Measurements from ENCODE around the gene CAMTA1. TPM values are rescaled to one million over a fixed set of nuclear protein-coding genes. Genes with fewer than 3 reads are reported as not detected.

Gene CAMTA1
- total RNA-seq, 1 experiment from 2014 or later: 50.3 TPM

GRCh38 chr1:7298145-7298544, 512.9 kb downstream of the CAMTA1 start:
- TF ChIP-seq, protein P1, sequence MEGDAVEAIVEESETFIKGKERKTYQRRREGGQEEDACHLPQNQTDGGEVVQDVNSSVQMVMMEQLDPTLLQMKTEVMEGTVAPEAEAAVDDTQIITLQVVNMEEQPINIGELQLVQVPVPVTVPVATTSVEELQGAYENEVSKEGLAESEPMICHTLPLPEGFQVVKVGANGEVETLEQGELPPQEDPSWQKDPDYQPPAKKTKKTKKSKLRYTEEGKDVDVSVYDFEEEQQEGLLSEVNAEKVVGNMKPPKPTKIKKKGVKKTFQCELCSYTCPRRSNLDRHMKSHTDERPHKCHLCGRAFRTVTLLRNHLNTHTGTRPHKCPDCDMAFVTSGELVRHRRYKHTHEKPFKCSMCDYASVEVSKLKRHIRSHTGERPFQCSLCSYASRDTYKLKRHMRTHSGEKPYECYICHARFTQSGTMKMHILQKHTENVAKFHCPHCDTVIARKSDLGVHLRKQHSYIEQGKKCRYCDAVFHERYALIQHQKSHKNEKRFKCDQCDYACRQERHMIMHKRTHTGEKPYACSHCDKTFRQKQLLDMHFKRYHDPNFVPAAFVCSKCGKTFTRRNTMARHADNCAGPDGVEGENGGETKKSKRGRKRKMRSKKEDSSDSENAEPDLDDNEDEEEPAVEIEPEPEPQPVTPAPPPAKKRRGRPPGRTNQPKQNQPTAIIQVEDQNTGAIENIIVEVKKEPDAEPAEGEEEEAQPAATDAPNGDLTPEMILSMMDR (IDR thresholded peaks at IDR 0.05; ENCODE audit: unreplicated experiment): no peak
- no TSS peak for BruUV-seq (replicated peaks)
- no peak for DNase-seq
- no peak overlapping the region for H3K4me3 Mint-ChIP-seq (ENCODE audit: low read depth, unreplicated experiment)
- intact Hi-C loops (cut with micrococcal nuclease; ENCODE audit: unreplicated experiment): no loop called here
- no peak overlapping the region for H3K27ac Mint-ChIP-seq (ENCODE audit: unreplicated experiment)
- peaks cover 4% of the 10 kb centered on the region for H3K9me3 Mint-ChIP-seq (ENCODE audit: low read depth, unreplicated experiment)
- CTCF ChIA-PET: no interaction called here
- H3K27me3 Mint-ChIP-seq (ENCODE audit: unreplicated experiment): no peaks in the 10 kb centered on the region
- peaks cover 34% of the 10 kb centered on the region for H3K4me1 Mint-ChIP-seq (ENCODE audit: low read depth, unreplicated experiment)
- no peaks in the 10 kb centered on the region for H3K36me3 Mint-ChIP-seq (ENCODE audit: insufficient read depth, unreplicated experiment)

- no TSS peak for BruUV-seq (replicated peaks)
- Mint-ChIP-seq H3K27ac (ENCODE audit: unreplicated experiment) (no peak overlapping the region), H3K27me3 (ENCODE audit: unreplicated experiment) (no peaks in the 10 kb centered on the region), H3K36me3 (ENCODE audit: insufficient read depth, unreplicated experiment) (no peaks in the 10 kb centered on the region), H3K9me3 (ENCODE audit: low read depth, unreplicated experiment) (peaks cover 4% of the 10 kb centered on the region), H3K4me3 (ENCODE audit: low read depth, unreplicated experiment) (no peak overlapping the region), H3K4me1 (ENCODE audit: low read depth, unreplicated experiment) (peaks cover 39% of the 10 kb centered on the region)
- DNase-seq: no peak
- intact Hi-C loops (cut with micrococcal nuclease; ENCODE audit: unreplicated experiment): no loop called here
- TF ChIP-seq, protein P1 (IDR thresholded peaks at IDR 0.05; ENCODE audit: unreplicated experiment): no peak
- CTCF ChIA-PET: interaction anchor here (0.8 kb wide), 1 partner anchor 31 kb away, joined by 3 read pairs; no protein-coding TSS in a partner anchor
These were observed 513.5 kb downstream of the CAMTA1 start for GRCh38 chr1:7298749-7299151.

GRCh38 chr1:7299329-7299799, 514.1 kb downstream of the CAMTA1 start:
- H3K4me3 Mint-ChIP-seq (ENCODE audit: low read depth, unreplicated experiment): no peak overlapping the region

DNA sequence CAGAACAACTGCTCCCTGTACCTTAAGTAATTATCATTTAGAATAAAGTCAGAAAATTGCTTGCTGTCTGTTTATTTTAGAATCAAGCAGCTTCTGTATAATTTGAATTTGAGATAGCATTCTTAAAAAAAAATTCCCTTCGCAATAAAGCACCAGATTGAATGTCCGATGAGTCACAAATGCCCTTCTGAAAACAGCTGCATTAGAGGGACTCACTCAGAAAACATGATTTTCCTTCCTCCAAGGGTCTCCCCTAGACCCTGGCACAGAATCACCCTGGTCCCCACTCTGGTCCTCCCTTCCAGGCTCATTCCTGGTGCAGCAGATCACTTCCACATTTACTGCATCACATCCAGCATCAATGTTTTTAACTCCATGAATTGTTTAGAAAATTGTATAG, 514.7 kb downstream of the CAMTA1 start:
- Mint-ChIP-seq H3K27ac (ENCODE audit: unreplicated experiment) (no peak overlapping the region), H3K4me1 (ENCODE audit: low read depth, unreplicated experiment) (peaks cover 39% of the 10 kb centered on the region), H3K4me3 (ENCODE audit: low read depth, unreplicated experiment) (no peak overlapping the region), H3K27me3 (ENCODE audit: unreplicated experiment) (no peaks in the 10 kb centered on the region), H3K9me3 (ENCODE audit: low read depth, unreplicated experiment) (peaks cover 4% of the 10 kb centered on the region), H3K36me3 (ENCODE audit: insufficient read depth, unreplicated experiment) (no peaks in the 10 kb centered on the region)
- CTCF ChIA-PET: interaction anchor here (0.9 kb wide), 1 partner anchor 249 kb away, joined by 3 read pairs; no protein-coding TSS in a partner anchor
- no TSS peak for BruUV-seq (replicated peaks)
- DNase-seq: no peak
- TF ChIP-seq, protein P1 (IDR thresholded peaks at IDR 0.05; ENCODE audit: unreplicated experiment): no peak
- intact Hi-C loops (cut with micrococcal nuclease; ENCODE audit: unreplicated experiment): no loop called here

More at GRCh38 chr1:7299329-7299799, 514.1 kb downstream of the CAMTA1 start:
- intact Hi-C loops (cut with micrococcal nuclease; ENCODE audit: unreplicated experiment): no loop called here
- Mint-ChIP-seq H3K36me3 (ENCODE audit: insufficient read depth, unreplicated experiment) (no peaks in the 10 kb centered on the region), H3K4me1 (ENCODE audit: low read depth, unreplicated experiment) (peaks cover 39% of the 10 kb centered on the region), H3K9me3 (ENCODE audit: low read depth, unreplicated experiment) (peaks cover 4% of the 10 kb centered on the region), H3K27ac (ENCODE audit: unreplicated experiment) (peak overlapping the region; percentile 48), H3K27me3 (ENCODE audit: unreplicated experiment) (no peaks in the 10 kb centered on the region)
- TF ChIP-seq, protein P1 (IDR thresholded peaks at IDR 0.05; ENCODE audit: unreplicated experiment): no peak
- BruUV-seq (replicated peaks): no TSS peak
- peak; percentile 37 for DNase-seq
- CTCF ChIA-PET: interaction anchor here (0.8 to 0.9 kb wide), 2 partner anchors 32 to 250 kb away, joined by 3 read pairs; no protein-coding TSS in a partner anchor
